Heart right ventricle (tissue), 16 donors: ENCODE results near the gene AGAP2. TPM values are rescaled to one million over a fixed set of nuclear protein-coding genes. Genes with fewer than 3 reads are reported as not detected.

Source experiments
- ATAC-seq, 8 donors: fragments of 200-7000 bp; cut with Tn5 transposase; one replicate each; pipeline ENCODE4 v1.9.1; 2020; ENCODE audit warnings: mild to moderate bottlenecking in 8 of 8, moderate library complexity in 8 of 8, moderate number of reproducible peaks in 1 of 8
- DNase-seq, 2 donors: peaks; one replicate each; pipeline ENCODE4 v3.0.0-alpha.2; 2020
- H3K27ac ChIP-seq, 10 donors: fragments of 200-600 bp; sonication (generic) in 2 of 10; one replicate each; pipeline versions ENCODE4 v1.5.0 to v1.8.0; 2020 to 2022; ENCODE audit warnings: mild to moderate bottlenecking in 3 of 10
- H3K27me3 ChIP-seq, 7 donors: fragments of 200-600 bp; one replicate each; pipeline ENCODE4 v1.8.0; 2021 to 2022; ENCODE audit warnings: mild to moderate bottlenecking in 2 of 7
- H3K36me3 ChIP-seq, 9 donors: fragments of 200-600 bp; sonication (generic) in 1 of 9; one replicate each; pipeline versions ENCODE4 v1.5.0 to v1.8.0; 2020 to 2022; ENCODE audit warnings: mild to moderate bottlenecking in 2 of 9
- H3K4me1 ChIP-seq, 9 donors: fragments of 200-600 bp; sonication (generic) in 1 of 9; one replicate each; pipeline versions ENCODE4 v1.5.0 to v1.8.0; 2020 to 2022; ENCODE audit warnings: mild to moderate bottlenecking in 4 of 9
- H3K4me3 ChIP-seq, 10 donors: fragments of 200-600 bp; sonication (generic) in 2 of 10; one replicate each; pipeline versions ENCODE4 v1.5.0 to v1.8.0; 2020 to 2022; ENCODE audit warnings: mild to moderate bottlenecking in 7 of 10, moderate library complexity in 2 of 10
- H3K9me3 ChIP-seq, 11 donors: fragments of 200-600 bp in 10 of 11; sonication (generic) in 2 of 11; one replicate each; pipeline versions ENCODE4 v1.5.0 to v1.8.0; 2013 to 2022; ENCODE audit warnings: mild to moderate bottlenecking in 2 of 11, control low read depth in 1 of 11, moderate library complexity in 1 of 11
- WGBS, 2 donors: extraction: QIAGEN DNeasy Blood & Tissue Kit; methylation state at CpG; one replicate each; pipeline ENCODE4 v1.1.7; 2013; ENCODE audit warnings: inconsistent platforms in 1 of 2; 5-methylcytosine and 5-hydroxymethylcytosine counted together
- intact Hi-C, 10 donors: fragments of 100-400 bp; cut with DNase I; formaldehyde crosslinking; loops; one replicate each; pipeline versions ENCODE4 v1.11.1 to v1.14.2; 2022
- polyA plus RNA-seq, 2 donors: library from polyadenylated mRNA; stranded (reverse); fragments of 200-250 nt; gene quantifications; one replicate each; pipeline ENCODE4 v1.2.3, GENCODE V29; 2013
- total RNA-seq, 10 donors: library from RNA; stranded (reverse); fragmentation: NEBNext Ultra II Directional in 3 of 10; extraction: Animal tissue kit (Norgen Biotek cat#: 25700) in 3 of 10; gene quantifications; one replicate each; pipeline versions ENCODE4 v1.2.1 to v1.2.4, GENCODE V29; 2021 to 2023
- TF ChIP-seq, protein P1 (sequence below), 9 donors: fragments of 200-600 bp; sonication (generic) in 2 of 9; IDR thresholded peaks; one replicate each; pipeline versions ENCODE4 v1.5.0 to v1.8.0; 2021 to 2022; ENCODE audit warnings: antibody characterized with exemption in 9 of 9, mild to moderate bottlenecking in 5 of 9, moderate library complexity in 1 of 9
- donor health status: Arrhythmogenic right ventricular cardiomyopathy.
- donor health status: ischemic (EF 13 %, LVEDD 7.1; RV severe dilation, severe dysfunction).
- donor health status: healthy with polysubstance abuse.
- donor health status: DM: no; HTN: yes; CAD: no.
- donor health status: DM: no; HTN: no; CAD: no.
- donor health status: ischemic (EF 25% LVEDD 6.9; RV normal size, moderate dysfunction).
- donor health status: ischemic (EF 25% LVEDD 5.7; RV mildly dilated, moderate dysfunction).
- donor health status: healthy.
- donor health status: DM: yes; HTN: yes; CAD: no.
- donor health status: Ischemic cardiomyopathy.
- donor health status: ischemic (EF 35%, LVEDD 5.7; RV mildly dilated, moderate dysfunction).
- donor health status: nonischemic (EF 11% LVEDD 7.7; RV severe dilation, severe dysfunction).
- donor health status: DM: yes; HTN: yes; CAD: no.
- donor health status: PGD.
- donor health status: ischemic (EF 29% LVEDD 5.4; RV normal size, mild dysfunction).
- donor health status: nonischemic (EF 23%, LVEDD 6.1; RV moderate dilation, normal function).

The AGAP2 gene
- total and polyA plus RNA-seq, 12 donors: 3.4 to 17.3 (median 6.6) TPM

DNA sequence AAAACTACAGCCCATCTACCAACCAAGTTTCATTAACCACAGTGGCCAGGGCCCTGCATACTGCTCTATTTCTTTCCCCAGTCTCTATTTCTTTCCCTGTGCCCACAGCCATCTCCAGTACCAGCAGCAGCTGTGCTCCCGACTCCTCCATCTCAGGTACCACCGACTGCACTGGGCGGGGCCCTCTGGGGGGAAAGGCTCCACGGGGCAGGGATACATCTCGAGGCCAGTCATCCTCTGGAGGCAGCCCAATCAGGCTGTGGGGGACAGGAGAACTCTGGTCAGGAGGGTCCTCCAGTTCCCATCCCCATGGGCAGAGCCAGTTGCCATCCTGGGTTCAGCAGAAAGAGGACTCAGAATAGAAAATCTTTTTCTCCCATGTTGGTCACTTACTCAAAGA, 10.5 kb upstream of the AGAP2 start:
- 90 to 94% methylated on average over 5 of the region's 5 CpGs for WGBS, 2 donors
- H3K36me3 ChIP-seq: peaks cover 0 to 51% (median 32%) of the 10 kb centered on the region in 9 donors

DNA sequence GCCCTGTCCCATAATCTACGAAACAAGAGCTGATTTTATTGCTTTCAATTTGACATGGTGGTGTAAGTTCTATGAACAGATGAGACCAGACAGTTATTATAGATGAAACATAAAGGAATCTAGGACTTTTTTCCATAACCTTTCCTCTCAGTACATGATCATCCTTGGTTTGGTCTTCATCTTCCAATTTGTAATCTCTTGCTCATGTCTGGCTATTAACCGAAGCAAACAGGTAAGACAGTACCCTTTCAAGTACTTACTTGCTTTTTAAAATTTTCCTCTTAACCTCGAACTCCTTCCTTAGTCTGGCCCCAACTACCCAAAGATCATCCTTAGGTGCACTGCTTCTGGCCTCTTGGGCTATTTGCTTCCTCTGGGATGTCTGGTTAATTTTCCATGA, 7.5 kb upstream of the AGAP2 start:
- H3K36me3 ChIP-seq: peaks cover 0 to 50% (median 32%) of the 10 kb centered on the region in 9 donors
- intact Hi-C loops: no loop called here
- no peaks in the 10 kb centered on the region for H3K9me3 ChIP-seq
- TF ChIP-seq, protein P1, sequence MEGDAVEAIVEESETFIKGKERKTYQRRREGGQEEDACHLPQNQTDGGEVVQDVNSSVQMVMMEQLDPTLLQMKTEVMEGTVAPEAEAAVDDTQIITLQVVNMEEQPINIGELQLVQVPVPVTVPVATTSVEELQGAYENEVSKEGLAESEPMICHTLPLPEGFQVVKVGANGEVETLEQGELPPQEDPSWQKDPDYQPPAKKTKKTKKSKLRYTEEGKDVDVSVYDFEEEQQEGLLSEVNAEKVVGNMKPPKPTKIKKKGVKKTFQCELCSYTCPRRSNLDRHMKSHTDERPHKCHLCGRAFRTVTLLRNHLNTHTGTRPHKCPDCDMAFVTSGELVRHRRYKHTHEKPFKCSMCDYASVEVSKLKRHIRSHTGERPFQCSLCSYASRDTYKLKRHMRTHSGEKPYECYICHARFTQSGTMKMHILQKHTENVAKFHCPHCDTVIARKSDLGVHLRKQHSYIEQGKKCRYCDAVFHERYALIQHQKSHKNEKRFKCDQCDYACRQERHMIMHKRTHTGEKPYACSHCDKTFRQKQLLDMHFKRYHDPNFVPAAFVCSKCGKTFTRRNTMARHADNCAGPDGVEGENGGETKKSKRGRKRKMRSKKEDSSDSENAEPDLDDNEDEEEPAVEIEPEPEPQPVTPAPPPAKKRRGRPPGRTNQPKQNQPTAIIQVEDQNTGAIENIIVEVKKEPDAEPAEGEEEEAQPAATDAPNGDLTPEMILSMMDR (IDR thresholded peaks at IDR 0.05): no peak
- peaks cover 4 to 39% (median 20%) of the 10 kb centered on the region in 9 donors for H3K4me1 ChIP-seq
- no peak for ATAC-seq
- H3K27me3 ChIP-seq: peaks cover 0 to 2% (median 0%) of the 10 kb centered on the region in 7 donors
- WGBS, 2 donors: 85 to 90% methylated on average over 3 of the region's 3 CpGs
- H3K27ac ChIP-seq: peak overlapping the region in 5 of 10 donors; percentile 96 to 99 (median 96)
- H3K4me3 ChIP-seq: peak overlapping the region in 7 of 10 donors; percentile 58 to 93 (median 88)
- no peak for DNase-seq

More for the DNA sequence above, 10.5 kb upstream of the AGAP2 start:
- intact Hi-C loops: no loop called here
- Histone ChIP-seq H3K27me3 (no peaks in the 10 kb centered on the region), H3K9me3 (no peaks in the 10 kb centered on the region), H3K27ac (no peak overlapping the region), H3K4me3 (no peak overlapping the region), H3K4me1 (peaks cover 10 to 44% (median 31%) of the 10 kb centered on the region in 9 donors)
- DNase-seq (no peak), ATAC-seq (no peak)
- TF ChIP-seq, protein P1 (IDR thresholded peaks at IDR 0.05): no peak

DNA sequence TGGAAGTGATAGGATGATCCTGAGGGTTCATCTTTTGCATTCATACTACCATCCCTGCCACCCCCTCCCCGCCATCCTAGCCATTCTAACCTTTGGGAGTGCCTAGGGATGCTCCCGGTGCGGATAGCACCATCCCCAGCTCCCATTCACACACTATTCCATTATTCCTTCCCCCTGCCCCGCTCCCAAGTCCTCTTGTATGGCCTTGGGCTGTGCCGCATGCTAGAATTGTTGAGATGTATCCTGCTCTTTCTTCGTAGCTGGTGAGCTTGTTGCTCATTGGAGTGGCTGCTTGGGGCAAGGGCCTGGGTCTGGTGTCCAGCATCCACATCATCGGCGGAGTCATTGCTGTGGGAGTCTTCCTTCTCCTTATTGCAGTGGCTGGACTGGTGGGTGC, 6.9 kb upstream of the AGAP2 start:
- Histone ChIP-seq H3K4me1 (peaks cover 0 to 39% (median 15%) of the 10 kb centered on the region in 9 donors), H3K9me3 (no peaks in the 10 kb centered on the region), H3K27me3 (peaks cover 0 to 7% (median 0%) of the 10 kb centered on the region in 7 donors), H3K4me3 (peak overlapping the region; percentile 58 to 98 (median 88)), H3K27ac (peak overlapping the region; percentile 91 to 99 (median 96)), H3K36me3 (peaks cover 0 to 45% (median 32%) of the 10 kb centered on the region in 9 donors)
- 35 to 41% methylated on average over 8 of the region's 8 CpGs for WGBS, 2 donors
- TF ChIP-seq, protein P1 (IDR thresholded peaks at IDR 0.05): no peak
- DNase-seq (no peak), ATAC-seq (peak in 7 of 8 donors; percentile 2 to 36 (median 17))
- intact Hi-C loops: no loop called here

DNA sequence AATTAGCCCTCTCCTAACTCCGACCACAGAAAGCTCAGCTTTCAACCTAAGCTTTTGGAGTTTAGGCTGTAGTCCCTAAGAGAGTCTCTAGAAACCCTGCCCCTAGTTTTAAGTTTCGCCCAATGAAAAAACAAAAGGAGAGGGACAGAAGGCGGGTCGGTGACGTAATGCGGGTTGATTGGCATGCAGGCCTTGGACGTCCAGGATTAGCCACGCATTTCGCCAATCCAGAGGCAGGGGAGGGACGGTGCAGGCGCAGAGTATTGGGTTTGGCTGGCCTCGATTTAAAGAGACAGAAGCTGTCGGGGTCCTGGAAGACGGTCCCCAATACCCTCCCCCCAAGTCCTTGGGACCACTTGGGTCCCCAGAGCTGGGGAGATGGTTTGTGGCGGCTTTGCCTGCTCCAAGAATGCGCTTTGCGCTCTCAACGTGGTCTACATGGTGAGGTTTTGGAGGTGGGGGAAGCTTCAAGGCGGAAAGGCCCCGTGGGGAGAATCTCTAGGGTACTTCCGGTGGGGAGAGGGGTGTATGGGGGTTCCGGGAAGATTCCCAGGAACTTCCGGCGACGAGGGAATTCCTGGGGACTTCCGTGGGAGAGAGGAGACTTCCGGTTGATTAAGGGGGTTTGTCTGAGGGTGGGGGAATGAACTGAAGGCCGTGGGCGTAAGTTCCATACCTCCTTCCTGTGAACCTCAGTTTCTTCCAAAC, 6.4 kb upstream of the AGAP2 start, which contains the start of gene TSPAN31:
Gene TSPAN31 (plus strand): TSS at position 263 of the 708 bp plus-strand sequence. CDS start 116 bp downstream, at position 379.
- Histone ChIP-seq H3K36me3 (peaks cover 0 to 40% (median 28%) of the 10 kb centered on the region in 9 donors), H3K4me1 (peaks cover 0 to 42% (median 13%) of the 10 kb centered on the region in 9 donors), H3K9me3 (no peaks in the 10 kb centered on the region), H3K4me3 (peak within 1 kb of the TSS; percentile 58 to 98 (median 88)), H3K27ac (peak within 1 kb of the TSS; percentile 91 to 99 (median 96)), H3K27me3 (peaks cover 0 to 13% (median 3%) of the 10 kb centered on the region in 7 donors)
- intact Hi-C loops: no loop called here
- TF ChIP-seq, protein P1 (IDR thresholded peaks at IDR 0.05): no peak
- ATAC-seq (peak; percentile 93 to 98 (median 96)), DNase-seq (peak; percentile 95 to 99)
- 1% methylated on average over 29 of the region's 29 CpGs for WGBS, 2 donors
